HG03066 (cell line): ENCODE measurements around the gene AOPEP.
"Not testable (repeated sequence)": the region's sequence is repeated elsewhere in the genome, so short reads cannot be mapped to it uniquely, and the experiment has no call there.

Experiments
- ATAC-seq: cut with Tn5 transposase; IDR thresholded peaks from one replicate; pipeline ENCODE4 v1.9.1; 2021; ENCODE audit warnings: low read depth; ENCODE audit not compliant: unreplicated experiment

Gene AOPEP

DNA sequence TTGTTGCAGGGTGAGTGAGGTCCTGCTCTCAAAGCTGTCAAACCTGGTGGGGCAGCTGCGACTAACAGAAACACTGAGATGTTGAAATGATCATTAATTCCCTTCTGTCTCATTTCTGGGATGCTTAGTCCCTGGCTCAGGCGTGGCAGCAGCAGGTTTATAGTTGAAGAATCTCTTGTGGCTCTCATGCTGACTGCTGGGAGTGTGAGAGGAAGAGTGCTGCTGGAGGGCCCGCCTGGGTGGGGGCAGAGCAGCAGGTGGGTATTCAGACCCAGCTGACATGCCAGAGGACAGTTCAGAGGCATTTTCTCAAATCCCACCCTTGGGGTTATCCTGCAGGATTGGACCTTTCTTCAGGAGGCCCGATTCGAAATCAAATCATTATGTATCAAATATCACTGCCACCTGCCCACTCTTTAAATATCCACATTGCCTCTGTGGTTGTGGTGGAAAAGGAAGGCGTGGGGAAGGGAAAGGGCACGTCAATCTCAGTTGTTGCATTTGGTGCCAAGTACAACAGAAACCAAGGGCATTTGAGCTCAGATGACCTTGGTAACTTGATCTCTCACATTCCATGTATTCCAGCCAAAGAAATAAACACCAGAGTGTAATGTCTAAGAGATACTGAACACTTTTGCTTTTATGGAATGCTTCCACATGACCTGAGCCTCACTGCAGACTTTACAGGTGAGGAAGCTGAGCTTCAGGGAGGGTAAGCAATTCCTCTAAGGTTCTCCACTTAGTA lies 224.3 kb downstream of the AOPEP start:
- ATAC-seq, result no peak

DNA sequence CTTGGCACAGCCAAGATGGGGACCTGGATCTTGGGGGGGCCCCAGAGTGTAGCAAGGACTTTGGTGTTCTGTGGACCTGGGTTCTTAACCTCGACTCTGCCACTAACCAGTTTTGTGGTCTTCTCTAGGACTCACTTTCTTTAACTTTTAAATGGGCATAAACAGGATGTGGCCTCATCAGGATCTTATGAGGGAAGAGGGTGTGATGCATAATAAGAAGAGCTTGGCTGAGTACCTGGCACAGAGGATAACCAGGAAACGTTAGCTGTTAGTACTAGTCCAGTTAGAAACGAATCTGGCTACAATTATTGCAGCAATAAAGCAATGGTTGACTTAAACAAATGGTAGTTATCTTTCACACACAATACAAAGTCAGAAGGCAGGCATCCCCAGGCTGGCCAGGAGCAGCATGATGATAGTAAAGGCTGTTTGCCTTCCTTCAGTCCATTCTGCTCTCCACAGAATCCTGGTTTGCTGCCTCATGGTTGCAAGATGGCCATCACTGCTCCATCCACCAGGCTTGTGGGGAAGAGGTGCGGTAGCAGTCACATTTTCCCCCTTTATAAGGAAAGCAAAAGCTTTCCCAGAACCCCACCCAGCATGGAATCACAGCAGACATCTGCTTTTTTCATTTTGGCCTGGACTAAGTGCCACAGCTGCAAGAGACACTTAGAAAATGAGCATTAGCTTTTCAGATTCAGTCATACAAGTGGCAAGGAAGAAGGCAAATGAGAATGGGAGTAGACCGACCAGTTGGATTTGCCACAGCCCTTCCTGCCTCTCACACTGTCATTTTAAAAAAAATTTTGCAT lies 225.0 kb downstream of the AOPEP start:
- ATAC-seq, result no peak

DNA sequence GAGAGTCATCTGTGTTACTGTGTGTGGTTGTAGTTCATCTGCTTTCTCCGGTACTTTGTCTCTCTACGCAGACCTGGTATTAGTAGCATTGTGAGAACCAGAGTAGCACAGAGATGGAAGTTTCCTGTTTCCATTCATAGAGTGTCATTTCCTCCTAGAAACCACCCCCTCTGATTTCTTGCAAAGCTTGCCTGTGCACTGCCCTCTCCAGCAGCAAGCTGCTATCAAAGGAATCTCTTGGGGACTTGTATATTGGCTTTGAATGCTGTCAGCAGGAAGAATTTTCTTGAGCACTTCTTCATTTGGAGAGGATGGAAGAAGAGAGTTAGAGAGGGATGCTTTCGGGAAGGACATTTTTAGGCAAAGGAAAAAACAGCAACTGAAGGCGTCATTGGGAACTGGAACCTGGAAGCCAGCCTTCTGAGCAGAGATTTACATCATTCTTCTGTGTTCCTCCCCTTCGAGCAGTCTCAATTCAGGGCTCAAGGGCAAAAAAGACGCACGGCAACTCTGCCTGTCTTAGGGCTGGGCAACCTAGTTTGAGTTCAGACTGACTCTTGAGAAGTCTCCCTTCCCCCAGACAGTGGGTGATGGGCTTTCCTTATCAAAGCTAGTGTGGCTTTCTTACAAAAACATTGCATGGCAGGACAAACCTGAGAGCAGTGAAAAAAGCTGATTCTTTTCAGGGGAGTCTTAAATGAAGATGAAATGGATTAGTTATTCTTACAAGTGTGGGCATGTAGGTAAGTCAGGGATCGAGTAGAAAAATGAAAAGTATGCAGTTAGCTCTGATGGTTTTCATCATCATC lies 226.3 kb downstream of the AOPEP start:
- peak; percentile 93 for ATAC-seq

DNA sequence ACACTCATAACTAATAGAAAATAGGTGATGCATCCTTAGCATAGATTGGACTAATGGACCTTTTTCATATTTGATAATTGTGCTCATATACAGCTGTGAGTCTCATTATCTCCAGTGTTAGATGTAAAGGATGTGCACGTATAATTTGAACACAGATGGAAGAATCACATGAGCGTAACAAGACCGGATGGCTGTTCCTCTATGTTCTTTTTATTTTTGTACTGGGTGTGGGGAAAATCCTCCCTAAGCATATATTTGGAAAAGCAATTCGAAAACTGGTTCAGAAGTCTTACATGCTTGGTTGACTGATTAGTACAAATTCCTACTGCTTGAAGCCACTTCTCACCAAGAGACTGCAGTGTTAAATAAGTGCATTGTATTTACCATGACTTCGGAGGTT lies 230.2 kb downstream of the AOPEP start:
- no peak for ATAC-seq

DNA sequence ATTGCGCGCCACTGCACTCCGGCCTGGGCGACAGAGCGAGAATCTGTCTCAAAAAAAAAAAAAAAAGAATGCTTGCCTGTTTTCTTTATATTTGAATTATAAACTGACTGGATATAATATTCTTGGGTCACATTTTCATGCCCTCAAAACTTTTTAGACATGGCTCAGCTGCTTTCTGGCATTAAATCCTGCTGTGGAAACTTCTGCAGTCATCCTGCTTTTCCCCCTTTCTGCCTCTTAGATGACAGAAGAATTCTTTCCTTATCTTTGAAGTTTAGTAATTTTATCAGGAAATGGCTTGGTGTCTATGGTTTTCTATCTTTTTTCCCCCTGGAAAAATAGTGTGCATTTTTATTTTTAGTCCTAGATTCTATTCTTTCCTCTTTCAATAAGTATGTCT lies 234.5 kb downstream of the AOPEP start:
- ATAC-seq, result no peak

DNA sequence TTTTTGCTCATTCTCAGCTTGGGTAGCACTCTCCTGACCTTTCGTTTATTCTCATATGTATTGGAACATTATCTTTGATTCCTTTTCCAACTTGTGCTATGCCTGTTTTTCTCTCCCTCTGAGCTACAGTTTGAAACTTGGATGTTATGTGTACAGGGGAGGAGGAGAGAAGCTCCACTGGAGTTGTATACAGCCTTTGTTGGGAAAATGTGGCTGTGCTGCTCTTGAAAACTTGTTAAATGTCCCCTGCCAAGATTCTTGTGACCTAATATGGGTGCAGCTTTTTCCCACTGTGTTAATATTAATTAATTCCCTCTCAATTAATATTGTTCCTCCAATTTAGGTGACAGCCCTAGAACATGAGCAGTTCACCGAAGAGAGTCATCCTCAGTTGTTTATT lies 235.4 kb downstream of the AOPEP start:
- no peak for ATAC-seq

DNA sequence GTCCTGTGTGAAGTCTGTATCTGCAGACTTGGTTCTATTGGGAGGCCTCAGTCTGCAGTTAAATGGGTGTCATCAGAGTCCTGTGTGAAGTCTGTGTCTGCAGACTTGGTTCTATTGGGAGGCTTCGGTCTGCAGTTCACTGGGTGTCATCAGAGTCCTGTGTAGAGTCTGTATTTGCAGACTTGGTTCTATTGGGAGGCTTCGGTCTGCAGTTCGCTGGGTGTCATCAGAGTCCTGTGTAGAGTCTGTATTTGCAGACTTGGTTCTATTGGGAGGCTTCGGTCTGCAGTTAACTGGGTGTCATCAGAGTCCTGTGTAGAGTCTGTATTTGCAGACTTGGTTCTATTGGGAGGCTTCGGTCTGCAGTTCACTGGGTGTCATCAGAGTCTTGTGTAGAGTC lies 239.1 kb downstream of the AOPEP start:
- ATAC-seq, result not testable (repeated sequence)

DNA sequence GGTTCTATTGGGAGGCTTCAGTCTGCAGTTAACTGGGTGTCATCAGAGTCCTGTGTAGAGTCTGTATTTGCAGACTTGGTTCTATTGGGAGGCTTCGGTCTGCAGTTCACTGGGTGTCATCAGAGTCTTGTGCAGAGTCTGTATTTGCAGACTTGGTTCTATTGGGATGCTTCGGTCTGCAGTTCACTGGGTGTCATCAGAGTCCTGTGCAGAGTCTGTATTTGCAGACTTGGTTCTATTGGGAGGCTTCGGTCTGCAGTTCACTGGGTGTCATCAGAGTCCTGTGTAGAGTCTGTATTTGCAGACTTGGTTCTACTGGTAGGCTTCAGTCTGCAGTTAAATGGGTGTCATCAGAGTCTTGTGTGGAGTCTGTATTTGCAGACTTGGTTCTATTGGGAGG lies 239.5 kb downstream of the AOPEP start:
- not testable (repeated sequence) for ATAC-seq

DNA sequence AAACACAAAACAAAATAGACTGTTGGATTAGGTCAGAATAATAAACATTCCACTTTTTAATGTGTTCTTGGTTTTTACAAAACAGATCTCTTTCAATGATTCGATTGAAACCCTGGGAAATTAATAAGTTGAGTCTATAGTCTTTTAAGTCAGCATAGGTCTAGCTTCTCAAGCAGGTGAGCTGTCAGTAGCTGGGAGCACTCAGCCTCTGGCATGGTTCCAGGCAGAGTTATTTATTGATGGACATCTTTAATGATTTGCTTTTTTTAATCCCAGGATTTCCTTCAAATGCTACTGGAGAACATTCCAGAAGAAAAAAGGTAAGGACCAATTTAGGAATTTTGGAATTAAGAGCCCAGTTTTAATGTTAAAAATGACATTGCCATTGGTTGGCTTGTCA lies 241.0 kb downstream of the AOPEP start:
- ATAC-seq, result no peak

DNA sequence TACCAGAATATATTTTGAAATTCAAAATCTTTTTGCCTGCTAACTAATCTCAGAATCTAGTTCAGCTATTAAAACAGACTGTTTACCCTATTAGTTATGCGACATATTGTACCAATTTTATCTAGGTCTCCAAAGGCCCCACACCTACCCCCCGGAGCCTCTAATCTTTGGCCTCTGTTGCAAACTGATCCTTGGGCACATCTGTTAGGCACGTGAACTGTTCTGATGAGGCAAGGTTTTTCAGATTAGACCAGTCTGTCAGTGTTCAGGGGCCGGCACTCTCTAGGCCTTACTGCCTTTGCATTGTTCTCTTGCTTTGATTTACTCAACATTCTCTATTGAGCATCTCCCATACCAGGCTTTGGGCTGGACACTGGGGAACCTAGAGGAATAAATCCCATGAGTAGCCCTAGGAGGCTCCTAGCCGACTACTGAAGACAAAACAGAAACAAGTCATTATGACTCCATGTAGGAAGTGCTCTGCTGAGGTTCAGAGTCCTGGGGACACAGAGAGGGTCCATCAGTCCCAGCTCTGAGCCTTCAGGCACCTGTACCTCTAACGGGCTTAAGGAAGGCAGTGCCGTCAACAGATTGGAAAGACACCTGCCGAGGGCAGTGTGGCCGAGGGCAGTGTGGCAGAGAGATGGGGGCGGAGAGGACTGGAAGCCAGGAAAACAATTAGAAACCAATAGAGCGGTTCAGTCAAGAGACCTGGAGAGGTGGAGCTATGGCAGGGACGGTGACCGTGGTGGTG lies 245.1 kb downstream of the AOPEP start:
- ATAC-seq, result no peak

DNA sequence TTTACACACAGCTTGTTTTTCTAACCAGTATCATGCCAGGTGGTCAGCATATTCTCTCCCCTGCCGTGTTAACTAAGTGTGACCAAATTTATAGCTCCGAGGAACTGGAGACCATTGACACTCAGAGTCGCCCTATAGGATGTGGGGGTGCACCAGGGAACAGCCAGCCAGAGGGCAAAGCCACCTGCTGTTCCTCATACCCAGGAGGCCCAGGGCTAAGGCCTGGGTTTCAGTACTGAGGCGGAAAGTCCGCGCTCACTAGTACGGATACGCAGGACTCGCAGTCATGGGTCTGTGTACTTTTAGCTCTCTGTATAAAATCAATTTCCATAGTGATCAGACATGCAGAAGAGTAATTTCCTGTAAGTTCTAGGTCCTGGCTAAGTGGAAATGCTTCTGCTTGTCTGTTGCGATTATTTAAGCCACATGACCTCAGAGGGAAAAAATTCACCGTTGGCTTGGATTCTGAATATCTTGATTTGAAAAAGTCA lies 247.0 kb downstream of the AOPEP start:
- no peak for ATAC-seq

DNA sequence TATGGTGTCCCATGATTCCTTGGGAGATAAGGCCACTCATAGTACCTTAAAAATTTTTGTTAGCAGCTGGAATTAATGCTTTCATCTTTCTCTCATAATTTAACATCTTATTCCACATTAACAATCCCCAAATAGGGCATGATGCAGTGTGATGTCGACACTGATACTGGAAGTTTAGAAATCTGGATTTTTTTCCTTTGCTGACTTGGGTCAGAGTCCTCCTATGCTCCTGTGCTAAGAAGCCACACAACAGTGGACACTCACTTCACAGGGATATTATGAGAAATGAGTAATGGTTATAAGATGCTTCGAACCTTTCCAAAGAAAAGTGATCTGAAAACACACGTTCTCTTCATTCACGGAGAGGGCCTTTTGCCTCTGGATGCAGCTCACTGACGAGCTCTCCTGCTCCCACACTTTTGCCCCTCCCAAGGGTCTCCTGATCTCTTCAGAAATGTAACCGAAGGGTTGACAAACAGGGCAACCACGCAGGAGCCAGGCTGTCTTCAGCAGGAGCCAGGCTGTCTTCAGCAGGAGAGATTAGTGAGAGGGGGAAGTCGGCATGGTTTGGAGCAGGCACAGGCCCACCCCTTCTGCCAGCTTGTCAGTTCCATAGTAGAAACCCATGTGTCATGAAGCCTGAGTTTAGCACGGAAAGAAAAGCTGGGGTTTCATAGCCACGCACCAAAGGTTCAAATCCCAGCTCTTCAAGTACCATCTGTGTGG lies 247.8 kb downstream of the AOPEP start:
- ATAC-seq, result no peak

DNA sequence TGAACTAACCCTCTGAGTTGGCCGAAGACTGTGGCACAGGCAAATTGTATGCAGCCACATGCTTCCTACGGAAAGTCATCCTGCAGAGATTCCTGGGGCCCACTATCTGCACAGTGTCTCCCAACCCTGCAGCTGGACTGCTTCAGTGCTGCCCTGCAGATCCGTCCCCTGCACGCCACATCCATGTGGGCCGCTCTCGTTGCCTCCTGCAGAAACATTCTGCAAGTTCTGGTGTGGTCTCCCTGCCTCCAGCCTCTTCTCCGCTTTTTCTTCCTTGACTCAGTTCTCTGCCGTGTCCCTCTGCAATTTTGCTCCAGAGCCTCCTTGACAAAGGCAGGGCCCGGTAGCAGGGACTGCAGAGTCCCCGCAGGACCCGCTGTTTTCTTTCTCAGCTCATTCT lies 249.0 kb downstream of the AOPEP start:
- ATAC-seq, result no peak

DNA sequence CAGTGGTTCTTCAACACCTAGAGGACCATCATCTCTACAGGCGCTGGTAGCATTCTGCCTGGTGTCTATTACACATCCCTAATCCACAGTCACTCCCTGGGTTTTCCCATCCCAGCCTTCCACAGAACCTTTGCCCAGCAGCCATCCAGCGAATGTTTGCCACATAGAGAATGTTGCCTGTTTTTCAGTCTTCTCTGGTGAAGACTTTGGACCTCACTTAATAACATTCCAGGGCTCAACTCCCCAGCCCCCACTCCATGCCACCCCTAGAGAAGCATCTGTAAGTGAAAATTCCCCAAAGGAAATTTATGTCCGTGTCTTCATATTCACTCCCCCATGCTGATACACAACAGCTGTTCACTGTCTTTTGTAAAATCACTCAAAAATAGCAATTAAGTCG lies 249.6 kb downstream of the AOPEP start:
- ATAC-seq, result no peak

DNA sequence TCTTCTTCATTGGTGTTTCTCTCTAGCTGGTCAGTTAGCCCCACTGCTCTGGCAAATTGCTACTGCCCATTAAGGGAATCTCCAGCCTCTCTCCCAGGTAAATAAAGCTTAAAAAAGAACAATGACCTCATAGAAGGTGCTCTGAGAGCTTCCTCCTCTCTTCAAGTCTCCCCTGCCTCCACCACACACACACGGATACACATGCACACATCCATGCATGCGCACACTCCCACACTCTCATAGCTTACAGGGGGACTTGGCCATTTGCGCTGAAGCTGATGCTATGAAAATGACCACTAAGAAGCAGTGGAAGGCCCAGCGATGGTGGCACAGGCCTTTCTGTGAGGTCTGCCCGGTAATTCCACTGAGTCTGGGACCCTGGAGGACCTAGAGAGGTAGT lies 250.9 kb downstream of the AOPEP start:
- ATAC-seq, result no peak

DNA sequence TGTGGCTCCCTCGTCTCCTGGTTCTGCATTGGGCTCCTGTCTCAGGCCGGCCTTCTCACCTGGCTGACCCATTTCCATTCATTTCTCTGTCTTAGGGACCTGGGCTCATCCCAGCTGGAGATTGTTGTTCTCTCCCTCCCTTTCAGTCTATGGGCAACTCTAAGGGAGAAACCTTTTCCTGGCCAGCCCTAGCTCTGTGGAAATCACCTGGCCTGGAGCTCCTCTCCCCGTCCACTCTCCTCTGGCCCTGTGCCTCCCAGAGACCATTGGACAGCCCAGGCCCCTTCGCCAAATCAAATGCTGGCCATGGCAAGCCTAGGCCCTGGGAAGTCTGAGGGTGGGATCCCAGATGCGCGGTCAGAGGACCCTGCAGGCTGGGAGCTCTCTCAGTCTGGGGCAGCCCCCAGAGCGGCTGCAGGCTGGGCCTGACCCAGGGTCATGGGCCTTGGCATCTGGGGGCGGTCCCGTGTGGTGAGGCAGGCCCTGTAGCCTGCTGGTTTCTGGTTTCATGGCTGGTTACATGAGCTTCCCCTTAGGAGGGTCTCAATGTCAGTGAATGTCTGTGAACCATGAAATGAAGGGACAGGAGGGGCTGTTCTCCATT lies 253.5 kb downstream of the AOPEP start:
- no peak for ATAC-seq

DNA sequence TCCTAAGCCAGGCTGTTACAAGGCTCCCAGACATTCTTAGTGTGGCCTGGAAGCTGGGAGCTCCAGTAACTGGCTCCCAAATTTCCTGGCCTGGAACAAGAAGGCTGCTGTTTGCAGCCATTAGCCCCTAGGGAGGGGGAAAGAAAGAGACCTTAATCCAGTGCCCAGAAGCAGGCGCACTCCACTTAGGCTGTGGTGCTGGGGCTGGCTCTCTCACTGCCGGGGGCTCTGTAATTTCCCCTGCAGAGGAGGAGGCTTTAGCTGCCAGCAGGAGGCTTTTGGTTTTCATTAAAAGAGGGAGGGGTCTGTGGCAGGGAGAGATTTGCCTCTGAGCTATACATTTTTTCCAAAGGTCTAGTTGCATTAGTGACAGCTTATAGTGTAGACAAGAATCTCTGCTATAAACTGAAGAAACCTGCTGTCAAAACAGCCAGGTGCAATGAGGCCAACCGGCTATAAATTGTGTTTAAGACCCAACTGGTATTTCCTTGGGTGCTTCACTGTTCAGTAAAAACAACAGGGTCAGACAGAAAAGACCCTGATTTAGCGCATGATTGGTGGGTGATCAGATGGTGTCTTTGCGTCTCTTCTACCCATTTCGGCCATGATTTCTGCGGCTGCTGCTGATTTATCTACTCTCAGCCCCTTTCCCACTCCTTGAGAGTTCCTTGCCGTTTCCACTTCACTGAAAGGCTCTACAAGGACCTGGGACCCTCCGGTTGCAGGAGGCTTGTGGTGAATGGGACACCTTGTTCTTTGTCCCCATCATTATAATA lies 254.6 kb downstream of the AOPEP start:
- ATAC-seq, result no peak

DNA sequence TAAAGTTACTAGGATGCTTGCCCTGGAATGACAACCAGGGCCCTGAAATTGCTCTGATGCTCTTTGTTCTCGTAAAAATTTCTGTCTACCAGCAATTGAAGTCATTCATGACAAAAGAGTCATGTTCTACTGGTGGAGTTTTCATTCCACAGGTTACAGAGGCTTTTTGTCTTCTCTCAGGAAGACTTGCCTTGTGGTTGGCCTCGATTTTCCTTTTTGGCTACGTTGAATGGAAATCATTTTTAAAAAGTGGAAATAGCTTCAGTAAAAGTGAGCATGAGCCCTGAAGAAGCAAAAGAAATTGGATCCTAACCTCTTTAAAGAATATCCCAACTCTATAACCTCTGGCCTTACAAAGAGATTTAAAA lies 255.2 kb downstream of the AOPEP start:
- ATAC-seq, result no peak

DNA sequence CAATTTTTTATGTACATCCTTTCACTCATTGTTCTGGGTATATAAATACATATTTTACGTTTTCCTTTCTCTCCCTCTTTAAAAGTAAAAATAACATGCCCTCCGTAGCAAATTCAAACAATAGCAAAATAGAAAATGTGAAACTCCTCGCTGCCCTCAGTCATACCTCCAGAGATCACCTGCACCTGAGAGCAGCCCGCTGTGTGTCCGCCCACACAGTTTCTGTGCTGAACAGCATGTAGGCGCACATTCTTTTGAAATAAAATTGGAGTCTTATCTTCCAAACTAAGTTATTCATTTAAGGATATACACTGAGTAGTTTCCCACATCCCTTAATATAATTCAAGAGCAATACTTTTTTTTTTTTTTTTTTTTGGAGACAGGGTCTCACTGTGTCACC lies 255.7 kb downstream of the AOPEP start:
- ATAC-seq, result no peak
